WTC11 (cell line): Measurements from ENCODE around the gene HSDL2. TPM values are rescaled to one million over a fixed set of nuclear protein-coding genes. Genes with fewer than 3 reads are reported as not detected.

Source experiments
- ATAC-seq: fragments of 200-7000 bp; cut with Tn5 transposase; 2 replicates; pipeline ENCODE4 v1.10.0; 2021; ENCODE audit warnings: mild to moderate bottlenecking, moderate library complexity
- CTCF ChIA-PET: fragments of 300-600 bp; sonication (Branson Sonifier 250); formaldehyde crosslinking; loops from one replicate; lab custom pipeline; 2021; ENCODE audit warnings: antibody characterized with exemption; lab: Charles Lee
- POLR2A ChIA-PET: fragments of 350-600 bp; sonication (Branson Sonifier 250); formaldehyde crosslinking; loops from one replicate; lab custom pipeline; 2021; ENCODE audit warnings: antibody characterized with exemption; lab: Charles Lee
- DNase-seq: peaks from one replicate; pipeline ENCODE4 v3.0.0; 2021; ENCODE audit warnings: low spot score
- H3K27ac Mint-ChIP-seq: 2 replicates; pipeline ENCODE4 v1.8.0; 2021; ENCODE audit warnings: mixed read lengths
- H3K27me3 Mint-ChIP-seq: 2 replicates; pipeline ENCODE4 v1.8.0; 2021; ENCODE audit warnings: low read depth, mild to moderate bottlenecking, moderate library complexity, mixed read lengths
- H3K36me3 Mint-ChIP-seq: 2 replicates; pipeline ENCODE4 v1.8.0; 2021; ENCODE audit warnings: mixed read lengths
- H3K4me1 Mint-ChIP-seq: 2 replicates; pipeline ENCODE4 v1.8.0; 2022; ENCODE audit warnings: mixed read lengths
- H3K4me3 Mint-ChIP-seq: 2 replicates; pipeline ENCODE4 v1.8.0; 2021; ENCODE audit warnings: mild to moderate bottlenecking, moderate library complexity, mixed read lengths
- H3K9me3 Mint-ChIP-seq: 2 replicates; pipeline ENCODE4 v1.8.0; 2021; ENCODE audit warnings: mixed read lengths
- ATF2 ChIP-seq: sonication (generic); formaldehyde crosslinking; IDR thresholded peaks from 2 replicates; pipeline ENCODE4 v1.8.1; 2022; ENCODE audit warnings: low read depth, missing genetic modification reagents, borderline replicate concordance
- CREB1 ChIP-seq: sonication (generic); formaldehyde crosslinking; IDR thresholded peaks from 2 replicates; pipeline ENCODE4 v1.8.0; 2023; ENCODE audit warnings: mild to moderate bottlenecking, missing genetic modification reagents
- CTCF ChIP-seq: fragments of 200-600 bp; IDR thresholded peaks from 2 replicates; pipeline ENCODE4 v1.8.0; 2022; ENCODE audit warnings: antibody characterized with exemption
- E2F5 ChIP-seq: sonication (generic); formaldehyde crosslinking; IDR thresholded peaks from 2 replicates; pipeline ENCODE4 v1.8.1; 2022; ENCODE audit warnings: mild to moderate bottlenecking, moderate library complexity, missing genetic modification reagents
- FOXJ3 ChIP-seq: sonication (generic); formaldehyde crosslinking; IDR thresholded peaks from 2 replicates; pipeline ENCODE4 v1.9.0; 2021; ENCODE audit warnings: missing genetic modification reagents, mild to moderate bottlenecking, borderline replicate concordance
- FOXP1 ChIP-seq: sonication (generic); formaldehyde crosslinking; IDR thresholded peaks from 2 replicates; pipeline ENCODE4 v1.8.0; 2022; ENCODE audit warnings: missing genetic modification reagents, mild to moderate bottlenecking, moderate library complexity, borderline replicate concordance
- GABPB1 ChIP-seq: sonication (generic); formaldehyde crosslinking; IDR thresholded peaks from 2 replicates; pipeline ENCODE4 v1.8.1; 2023; ENCODE audit warnings: mild to moderate bottlenecking, missing genetic modification reagents
- IRF1 ChIP-seq: sonication (generic); formaldehyde crosslinking; IDR thresholded peaks from 2 replicates; pipeline ENCODE4 v1.8.0; 2023; ENCODE audit warnings: missing genetic modification reagents
- IRF2 ChIP-seq: sonication (generic); formaldehyde crosslinking; IDR thresholded peaks from 2 replicates; pipeline ENCODE4 v1.8.0; 2022; ENCODE audit warnings: low read depth, missing genetic modification reagents, borderline replicate concordance
- JUN ChIP-seq: sonication (generic); formaldehyde crosslinking; IDR thresholded peaks from 2 replicates; pipeline ENCODE4 v1.8.0; 2023; ENCODE audit warnings: mild to moderate bottlenecking, missing genetic modification reagents
- MXD4 ChIP-seq: fragments of 250-450 bp; sonication (Bioruptor Pico); IDR thresholded peaks from 2 replicates; pipeline ENCODE4 v1.8.0; 2021; ENCODE audit warnings: mild to moderate bottlenecking, moderate library complexity, borderline replicate concordance
- NFATC4 ChIP-seq: fragments of 250-450 bp; sonication (Bioruptor Pico); IDR thresholded peaks from 2 replicates; pipeline ENCODE4 v1.9.0; 2021; ENCODE audit warnings: mild to moderate bottlenecking
- NR1H2 ChIP-seq: sonication (generic); formaldehyde crosslinking; IDR thresholded peaks from 2 replicates; pipeline ENCODE4 v1.9.0; 2021; ENCODE audit warnings: mild to moderate bottlenecking, moderate library complexity, missing genetic modification reagents
- TCF7 ChIP-seq: sonication (generic); formaldehyde crosslinking; IDR thresholded peaks from 2 replicates; pipeline ENCODE4 v1.8.0; 2022; ENCODE audit warnings: mild to moderate bottlenecking, low read depth, missing genetic modification reagents, moderate library complexity
- TEAD4 ChIP-seq: sonication (generic); formaldehyde crosslinking; IDR thresholded peaks from 2 replicates; pipeline ENCODE4 v1.8.0; 2022; ENCODE audit warnings: mild to moderate bottlenecking, missing genetic modification reagents
- USF1 ChIP-seq: sonication (generic); formaldehyde crosslinking; IDR thresholded peaks from 2 replicates; pipeline ENCODE4 v1.8.0; 2022; ENCODE audit warnings: mild to moderate bottlenecking, missing genetic modification reagents
- USF2 ChIP-seq: sonication (generic); formaldehyde crosslinking; IDR thresholded peaks from 2 replicates; pipeline ENCODE4 v1.8.1; 2023; ENCODE audit warnings: mild to moderate bottlenecking, missing genetic modification reagents, moderate library complexity
- ZBTB21 ChIP-seq: sonication (generic); formaldehyde crosslinking; IDR thresholded peaks from 2 replicates; pipeline ENCODE4 v1.8.1; 2023; ENCODE audit warnings: mild to moderate bottlenecking, missing genetic modification reagents, borderline replicate concordance
- ZNF281 ChIP-seq: sonication (generic); formaldehyde crosslinking; IDR thresholded peaks from 2 replicates; pipeline ENCODE4 v1.8.0; 2023; ENCODE audit warnings: mild to moderate bottlenecking, missing genetic modification reagents
- ZNF532 ChIP-seq: fragments of 250-450 bp; sonication (Bioruptor Pico); IDR thresholded peaks from 2 replicates; pipeline ENCODE4 v1.9.0; 2021; ENCODE audit warnings: mild to moderate bottlenecking, borderline replicate concordance
- ZNF671 ChIP-seq: fragments of 250-450 bp; sonication (Bioruptor Pico); IDR thresholded peaks from 2 replicates; pipeline ENCODE4 v1.8.0; 2021; ENCODE audit warnings: mild to moderate bottlenecking
- total RNA-seq: library from RNA; stranded (reverse); gene quantifications from 3 replicates; pipeline ENCODE4 v1.2.3, GENCODE V29; 2021

The HSDL2 gene
- total RNA-seq, 1 experiment from 2014 or later: 13.8 TPM

- TF ChIP-seq ATF2 (CRISPR knock-in tag) (no peak), ZNF281 (CRISPR knock-in tag) (no peak), TEAD4 (no peak), NR1H2 (CRISPR knock-in tag) (no peak), ZNF671 (CRISPR knock-in tag) (no peak), GABPB1 (CRISPR knock-in tag) (no peak)
- TF ChIP-seq, all 79 proteins: peak for 0
Observed at GRCh38 chr9:112354081-112354743, 25.7 kb upstream of the HSDL2 start (continued).

GRCh38 chr9:112355427-112355897 lies 24.4 kb upstream of the HSDL2 start:
- no peaks in the 10 kb centered on the region for H3K36me3 Mint-ChIP-seq
- DNase-seq: no peak
- H3K4me1 Mint-ChIP-seq: peaks cover 22% of the 10 kb centered on the region
- POLR2A ChIA-PET: no interaction called here
- TF ChIP-seq JUN (CRISPR knock-in tag) (no peak), NFATC4 (CRISPR knock-in tag) (no peak), ZBTB21 (CRISPR knock-in tag) (no peak), TCF7 (CRISPR knock-in tag) (no peak), FOXJ3 (CRISPR knock-in tag) (no peak), IRF2 (CRISPR knock-in tag) (no peak), CREB1 (CRISPR knock-in tag) (no peak), E2F5 (CRISPR knock-in tag) (no peak), USF1 (no peak), USF2 (CRISPR knock-in tag) (no peak), ZNF671 (CRISPR knock-in tag) (no peak), ZNF532 (CRISPR knock-in tag) (no peak), IRF1 (CRISPR knock-in tag) (no peak), CTCF (no peak), FOXP1 (CRISPR knock-in tag) (no peak), MXD4 (CRISPR knock-in tag) (no peak)
- TF ChIP-seq, all 79 proteins: peak for 0
- H3K4me3 Mint-ChIP-seq: no peak overlapping the region
- H3K27me3 Mint-ChIP-seq: no peaks in the 10 kb centered on the region
- CTCF ChIA-PET: interaction anchor here (1.6 kb wide), 1 partner anchor 243 kb away, joined by 5 read pairs; no protein-coding TSS in a partner anchor
- no peak for ATAC-seq
- H3K9me3 Mint-ChIP-seq: peaks cover 3% of the 10 kb centered on the region; the same call in 1 of the 2 replicates
- no peak overlapping the region for H3K27ac Mint-ChIP-seq
